ENCODE data around the gene KAZN.

KAZN gene

GRCh38 chr1:14980621-14981218 is 382.2 kb downstream of the KAZN start:
- DNase-seq (ENCODE audit: low read depth in 2 of 2), result no peak

- no peak for DNase-seq (ENCODE audit: low read depth in 2 of 2)
Observed at GRCh38 chr1:14982029-14982428, 383.5 kb downstream of the KAZN start.

DNA sequence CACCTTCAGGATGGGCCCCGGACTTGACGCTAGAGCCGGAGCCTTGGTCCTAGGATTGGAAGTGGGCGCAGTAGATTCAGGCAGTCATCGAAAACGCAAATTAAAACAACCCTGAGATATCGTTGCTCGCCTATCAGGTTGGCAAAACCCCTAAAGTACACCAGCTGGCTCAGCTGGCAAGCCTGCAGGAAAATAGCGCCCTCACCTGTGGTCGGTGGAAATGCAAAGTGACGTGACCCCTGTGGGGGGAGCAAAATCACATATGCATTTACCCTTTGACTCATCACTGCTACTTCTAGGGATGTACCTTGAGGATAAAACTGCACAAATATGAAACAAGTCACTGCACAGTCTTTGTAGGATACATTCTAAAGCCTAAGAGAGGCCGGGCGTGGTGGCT is 384.8 kb downstream of the KAZN start:
- DNase-seq (ENCODE audit: low read depth in 2 of 2), result no peak

DNA sequence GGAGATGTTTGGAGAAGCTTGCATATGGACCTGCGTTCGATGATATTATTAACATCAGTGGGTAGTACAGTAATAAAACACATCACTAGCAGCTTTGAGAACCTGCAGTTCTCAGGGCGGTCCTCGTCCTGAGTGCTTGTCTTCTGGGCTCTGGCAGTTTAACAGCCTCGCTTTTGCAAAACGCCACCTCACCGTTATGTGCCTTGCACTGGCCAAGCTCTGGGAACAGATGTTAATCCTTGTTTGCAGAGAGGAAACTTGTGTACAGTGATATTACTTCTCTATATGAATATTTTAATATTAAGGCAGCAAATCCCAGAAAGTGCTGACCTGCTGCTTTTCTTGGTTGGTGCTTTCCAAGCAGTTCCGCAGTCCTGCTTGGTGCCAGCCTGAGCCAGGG is 387.7 kb downstream of the KAZN start:
- DNase-seq (ENCODE audit: low read depth in 2 of 2), result no peak

- DNase-seq (ENCODE audit: low read depth in 2 of 2), result no peak
Observed at GRCh38 chr1:14987829-14988603, 389.5 kb downstream of the KAZN start.

DNA sequence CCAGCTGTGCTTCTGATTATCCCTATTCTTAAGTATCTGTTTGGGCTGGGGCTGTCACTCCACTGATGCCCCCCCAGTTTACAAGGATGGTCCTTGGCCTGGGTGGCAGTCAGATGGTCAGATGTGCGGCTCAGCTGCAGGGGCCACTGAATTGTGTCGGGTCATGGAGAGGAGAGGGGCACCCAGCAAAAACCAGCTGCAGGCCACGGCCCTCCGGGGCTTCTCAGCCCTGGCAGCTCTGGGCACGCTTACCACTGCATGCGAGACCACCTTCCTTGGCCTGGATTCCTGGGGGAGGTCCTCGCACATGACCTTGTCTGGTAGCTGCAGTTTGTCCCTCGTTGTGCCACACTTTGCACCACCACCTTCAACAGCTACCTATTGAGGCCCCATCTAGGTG is 390.2 kb downstream of the KAZN start:
- no peak for DNase-seq (ENCODE audit: low read depth in 2 of 2)

DNA sequence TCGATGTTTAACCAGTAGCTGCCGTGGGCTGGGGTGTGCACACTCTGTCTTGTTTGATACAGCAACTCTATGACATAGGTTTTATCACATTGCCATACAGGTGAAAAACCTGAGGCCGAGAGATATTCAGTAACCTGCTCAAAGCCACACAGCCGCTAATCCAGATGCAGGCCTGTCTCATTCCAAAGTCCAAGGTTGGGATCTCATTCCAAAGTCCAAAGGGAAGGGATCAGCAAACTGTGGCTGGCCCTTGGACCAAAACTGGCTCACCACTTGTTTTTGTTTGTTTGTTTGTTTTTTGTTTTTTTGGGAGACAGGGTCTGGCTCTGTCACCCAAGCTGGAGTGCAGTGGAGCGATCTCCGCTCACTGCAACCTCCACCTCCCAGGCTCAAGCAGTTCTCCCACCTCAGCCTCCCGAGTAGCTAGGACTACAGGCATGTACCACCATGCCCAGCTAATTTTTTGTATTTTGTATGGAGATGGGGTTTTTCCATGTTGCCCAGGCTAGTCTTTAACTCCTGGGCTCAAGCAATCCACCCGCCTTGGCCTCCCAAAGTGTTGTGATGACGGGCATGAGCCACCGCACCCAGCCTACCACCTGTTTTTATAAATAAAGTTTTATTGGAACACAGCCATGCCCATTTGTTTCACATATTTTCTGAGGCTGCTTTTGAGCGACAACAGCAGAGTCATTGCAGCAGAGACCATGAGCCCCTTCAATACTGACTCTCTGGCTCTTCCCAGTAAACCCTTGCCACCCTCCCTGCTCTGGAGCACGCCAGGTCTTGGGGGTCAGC is 391.6 kb downstream of the KAZN start:
- DNase-seq (ENCODE audit: low read depth in 2 of 2), result no peak

GRCh38 chr1:14993414-14993813 is 394.9 kb downstream of the KAZN start:
- DNase-seq (ENCODE audit: low read depth in 2 of 2), result no peak

- DNase-seq (ENCODE audit: low read depth in 2 of 2), result no peak
Observed at GRCh38 chr1:14994148-14994547, 395.7 kb downstream of the KAZN start.

DNA sequence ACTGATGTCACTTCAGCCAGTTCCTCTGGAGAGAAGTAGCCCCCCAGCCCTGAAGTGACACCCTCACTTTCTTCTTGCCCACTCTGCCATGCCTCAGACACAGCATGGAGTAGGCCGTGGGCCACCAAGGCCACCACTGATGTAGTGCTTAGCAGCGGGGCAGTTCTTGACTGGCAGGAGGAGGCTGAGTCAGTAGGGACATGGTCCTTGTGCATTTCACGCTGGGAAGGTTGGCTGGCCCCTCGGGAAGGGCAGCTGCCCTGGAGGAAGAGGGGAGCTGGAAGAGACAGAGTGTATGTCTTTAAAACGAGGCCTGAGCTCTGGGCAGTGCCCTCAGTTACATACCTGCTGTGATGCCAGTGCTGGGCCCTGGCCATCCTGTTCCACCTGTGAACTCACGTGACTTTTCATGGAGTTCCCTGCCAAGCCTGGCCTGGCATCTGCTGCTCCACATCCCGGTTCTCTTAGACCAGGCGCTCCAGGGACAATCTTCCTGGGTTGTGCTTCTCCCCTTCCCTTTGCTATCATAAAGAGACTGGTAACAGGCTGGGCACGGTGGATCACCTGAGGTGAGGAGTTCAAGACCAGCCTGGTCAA is 396.5 kb downstream of the KAZN start:
- DNase-seq (ENCODE audit: low read depth in 2 of 2), result no peak

DNA sequence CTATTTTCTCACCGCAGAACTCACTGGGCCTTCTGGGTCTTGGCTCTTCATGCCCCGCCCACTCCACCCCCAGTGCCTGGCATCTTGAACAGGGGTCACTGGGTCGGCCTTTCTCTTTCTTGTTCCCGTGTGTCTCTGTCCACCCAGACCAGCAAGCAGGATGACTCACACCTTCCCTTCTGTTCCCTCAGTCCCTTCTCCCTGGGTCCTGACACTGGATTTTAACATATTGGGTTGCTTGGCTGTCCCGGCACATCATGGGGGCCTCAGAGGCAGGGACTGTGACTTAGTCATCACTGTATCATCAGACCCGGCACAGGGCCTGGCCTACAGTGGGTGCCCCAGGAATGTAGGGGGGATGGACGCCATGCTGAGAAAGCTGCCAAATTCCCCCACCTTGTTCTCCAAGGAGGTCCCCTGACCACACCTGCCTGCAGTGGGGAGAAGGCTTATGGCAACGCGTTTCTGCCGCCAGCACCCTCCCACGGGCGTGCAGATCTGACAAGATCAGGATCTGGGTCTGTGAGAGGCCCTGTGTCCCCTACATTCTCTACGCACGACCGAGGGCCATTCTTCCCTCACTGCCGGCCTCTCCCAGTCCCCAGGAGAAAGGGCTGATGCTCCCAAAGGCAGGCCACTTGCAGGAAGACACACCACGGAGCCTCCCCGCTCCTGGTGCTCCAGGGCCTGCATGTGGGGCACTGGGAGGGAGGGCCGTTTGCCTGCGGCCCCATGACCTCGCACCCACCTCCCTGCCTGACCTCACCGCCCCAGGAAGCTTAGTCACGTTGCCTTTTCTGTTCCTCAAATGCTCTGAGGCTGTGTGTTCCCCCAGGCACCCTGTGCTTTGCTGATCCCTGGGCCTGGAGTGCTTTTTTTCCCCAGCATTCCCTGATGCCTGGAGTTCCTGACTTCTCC is 397.9 kb downstream of the KAZN start:
- DNase-seq (ENCODE audit: low read depth in 2 of 2), result no peak

DNA sequence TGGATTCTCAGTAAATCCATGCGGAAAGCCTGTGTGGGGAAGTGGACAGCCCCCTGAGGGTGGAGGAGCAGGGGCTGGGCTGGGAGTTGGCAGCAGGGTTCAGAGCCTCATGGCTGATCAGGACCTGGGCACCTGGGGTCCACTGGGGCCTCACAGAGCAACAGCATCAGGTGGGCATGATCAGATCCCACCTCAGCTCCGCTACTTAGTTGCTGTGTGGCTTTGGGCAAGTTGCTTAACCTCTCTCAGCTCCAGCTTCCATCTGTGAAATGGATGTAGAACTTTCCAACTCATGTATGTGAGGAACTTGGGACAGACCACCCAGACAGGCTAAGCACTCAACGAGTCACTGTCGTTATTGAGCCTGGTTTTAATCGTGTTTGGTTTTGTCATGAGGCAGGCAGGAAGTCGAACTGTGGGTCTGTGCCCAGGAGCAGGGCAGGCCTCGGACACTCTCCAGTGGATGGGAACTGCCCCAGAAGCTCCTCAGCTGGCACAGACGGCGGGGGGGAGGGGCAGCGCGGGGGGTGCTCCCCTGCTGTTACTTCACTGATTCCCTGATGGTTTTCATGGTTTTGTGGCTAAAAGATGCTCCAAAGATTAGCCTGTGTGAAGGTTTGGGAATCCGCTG is 399.3 kb downstream of the KAZN start:
- DNase-seq (ENCODE audit: low read depth in 2 of 2), result no peak

GRCh38 chr1:14999441-14999840 is 401.0 kb downstream of the KAZN start:
- DNase-seq (ENCODE audit: low read depth in 2 of 2), result no peak

- DNase-seq (ENCODE audit: low read depth in 2 of 2), result no peak
Observed at GRCh38 chr1:15000030-15000429, 401.5 kb downstream of the KAZN start.

GRCh38 chr1:15000671-15001070 is 402.2 kb downstream of the KAZN start:
- DNase-seq (ENCODE audit: low read depth in 2 of 2), result no peak

DNA sequence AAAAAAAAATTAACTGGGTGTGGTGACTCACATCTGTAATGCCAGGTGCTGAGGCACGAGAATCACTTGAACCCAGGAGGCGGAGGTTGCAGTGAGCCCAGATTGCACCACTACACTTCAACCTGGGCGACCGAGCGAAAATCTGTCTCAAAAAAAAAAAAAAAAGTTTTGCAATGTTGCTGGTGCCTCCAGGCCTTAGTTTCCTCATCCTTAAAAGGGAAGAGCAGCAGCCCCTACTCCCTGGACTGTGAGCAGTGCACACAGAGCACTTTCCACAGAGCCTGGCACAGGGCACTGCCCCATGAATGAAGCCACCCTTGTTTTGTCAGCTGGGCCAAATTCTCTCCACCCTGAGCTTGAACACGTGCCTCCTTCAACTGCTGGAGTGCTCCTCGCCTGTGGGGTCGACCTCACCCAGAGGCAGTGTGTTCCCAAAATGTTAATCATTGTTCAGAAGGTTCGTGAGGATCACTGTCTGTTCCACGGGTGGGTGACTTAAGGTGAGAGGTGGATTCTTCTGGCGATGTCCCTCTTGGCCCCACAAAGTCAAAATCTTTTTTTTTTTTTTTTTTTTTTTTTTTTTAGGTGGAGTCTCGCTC is 402.9 kb downstream of the KAZN start:
- no peak for DNase-seq (ENCODE audit: low read depth in 2 of 2)

DNA sequence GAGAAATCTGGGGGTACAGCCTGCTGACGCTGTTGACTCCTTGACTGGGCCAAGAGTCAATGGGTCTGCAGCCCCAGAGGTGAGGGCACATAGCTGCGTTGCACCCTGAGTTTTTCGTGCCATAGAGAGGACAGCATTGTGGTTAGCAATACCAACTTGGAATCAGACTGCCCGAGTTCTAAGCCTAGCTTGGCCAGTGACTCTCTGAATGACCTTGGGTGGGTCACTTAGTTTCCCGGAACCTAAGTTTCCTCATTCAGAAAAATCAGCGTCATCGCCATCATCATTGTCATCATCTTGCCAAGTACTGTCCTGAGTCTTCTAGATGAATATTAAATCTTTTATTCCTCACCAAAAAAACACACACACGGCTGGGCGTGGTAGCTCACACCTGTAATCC is 403.8 kb downstream of the KAZN start:
- DNase-seq (ENCODE audit: low read depth in 2 of 2), result no peak

DNA sequence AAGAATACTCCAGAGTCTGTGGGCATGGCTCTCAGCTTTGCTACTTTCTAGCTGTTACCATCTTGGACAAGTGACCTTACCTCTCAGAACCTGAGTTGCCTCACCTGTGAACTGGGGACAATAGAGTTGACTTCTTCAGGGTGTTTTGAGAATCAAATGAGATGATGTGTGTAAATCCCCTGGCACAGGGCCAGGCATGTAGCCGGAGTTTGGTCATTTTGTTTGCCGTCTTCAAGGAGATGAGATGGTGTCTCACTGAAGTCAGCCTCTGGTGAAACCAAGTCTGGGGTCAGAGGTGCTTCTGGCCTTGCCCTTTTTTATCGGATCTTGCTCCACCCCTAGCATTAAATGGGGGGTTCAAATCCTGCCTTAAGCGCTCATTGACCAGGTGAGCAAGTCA is 405.9 kb downstream of the KAZN start:
- DNase-seq (ENCODE audit: low read depth in 2 of 2), result no peak

- no peak for DNase-seq (ENCODE audit: low read depth in 2 of 2)
Observed at GRCh38 chr1:15005116-15005515, 406.6 kb downstream of the KAZN start.

DNA sequence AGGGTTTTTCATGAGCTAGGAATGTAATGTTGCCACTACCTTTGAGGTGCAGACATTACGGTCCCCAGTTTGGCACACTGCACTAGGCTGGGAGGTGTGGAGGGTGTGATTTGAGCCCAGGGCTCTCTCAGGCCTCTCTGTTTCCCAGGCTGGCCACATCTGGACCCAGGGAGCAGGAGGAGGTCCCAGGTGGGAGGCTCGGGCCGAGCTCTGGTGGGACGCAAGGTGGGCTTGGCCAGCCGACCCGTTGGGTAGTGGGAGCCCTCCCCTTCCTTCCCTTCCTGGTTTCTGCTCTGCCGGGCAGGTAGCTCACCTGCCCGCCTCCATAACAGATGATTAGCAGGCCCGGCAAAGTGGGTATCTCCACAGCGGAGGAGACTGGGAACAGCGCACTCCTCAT is 408.9 kb downstream of the KAZN start:
- DNase-seq (ENCODE audit: low read depth in 2 of 2), result no peak

DNA sequence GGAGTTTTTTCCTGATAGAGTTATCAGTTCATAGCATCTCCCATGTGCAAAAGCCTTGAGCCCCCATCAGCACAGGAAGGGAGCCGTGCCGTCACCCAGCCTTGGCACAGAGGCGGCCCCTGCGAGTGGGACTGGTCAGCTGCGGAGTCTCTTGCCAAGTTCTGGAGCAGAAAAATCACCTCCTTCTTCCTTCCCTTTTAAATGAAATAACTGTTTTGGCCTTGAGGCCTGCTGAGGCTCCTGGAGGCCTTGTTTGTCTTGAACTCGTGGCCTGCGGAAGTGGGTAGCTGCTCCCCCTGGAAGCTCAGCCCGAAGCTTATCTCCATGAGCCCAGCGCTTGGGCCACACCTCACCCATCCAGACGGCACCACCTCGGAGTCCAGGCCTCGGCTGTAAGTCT is 409.4 kb downstream of the KAZN start:
- no peak for DNase-seq (ENCODE audit: low read depth in 2 of 2)

Data from stimulated activated CD4-positive, alpha-beta T cell treated with anti-CD3 and anti-CD28 coated beads, Interleukin-1b, Interleukin-23, amount 100 ng/mL, for 4 hours (primary cell).